GM21717 (cell line): Measurements from ENCODE around the gene TBX3.

Source experiments
- ATAC-seq: cut with Tn5 transposase; IDR thresholded peaks from one replicate; pipeline ENCODE4 v1.9.1; 2021; ENCODE audit warnings: mild to moderate bottlenecking, moderate library complexity; ENCODE audit not compliant: unreplicated experiment

Gene TBX3

GRCh38 chr12:114636723-114637480, 47.1 kb downstream of the TBX3 start:
- no peak for ATAC-seq

DNA sequence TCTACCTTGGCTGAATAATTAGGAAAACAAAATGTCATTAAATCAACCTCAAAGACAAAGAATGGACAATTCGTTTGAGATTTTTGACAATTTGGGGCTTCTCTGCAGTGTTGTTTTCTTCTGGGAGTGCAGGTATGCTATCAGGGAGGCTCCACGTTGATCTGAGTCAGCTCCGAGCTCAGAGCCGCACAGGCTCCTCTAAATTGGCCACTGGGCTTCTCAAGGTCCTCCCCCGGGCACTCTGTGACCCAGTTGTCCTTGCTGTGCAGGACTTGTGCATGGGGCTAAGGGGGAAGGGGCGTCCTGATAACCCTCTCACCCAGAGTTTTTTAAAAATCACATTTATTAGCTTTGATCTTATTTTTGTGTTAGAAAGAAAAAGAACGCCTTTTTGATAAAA, 52.7 kb downstream of the TBX3 start:
- ATAC-seq, result no peak

- no peak for ATAC-seq
Observed at GRCh38 chr12:114628199-114628598, 55.8 kb downstream of the TBX3 start.

- no peak for ATAC-seq
Observed at GRCh38 chr12:114627393-114627792, 56.6 kb downstream of the TBX3 start.

GRCh38 chr12:114625294-114625851, 58.6 kb downstream of the TBX3 start:
- ATAC-seq, result no peak

DNA sequence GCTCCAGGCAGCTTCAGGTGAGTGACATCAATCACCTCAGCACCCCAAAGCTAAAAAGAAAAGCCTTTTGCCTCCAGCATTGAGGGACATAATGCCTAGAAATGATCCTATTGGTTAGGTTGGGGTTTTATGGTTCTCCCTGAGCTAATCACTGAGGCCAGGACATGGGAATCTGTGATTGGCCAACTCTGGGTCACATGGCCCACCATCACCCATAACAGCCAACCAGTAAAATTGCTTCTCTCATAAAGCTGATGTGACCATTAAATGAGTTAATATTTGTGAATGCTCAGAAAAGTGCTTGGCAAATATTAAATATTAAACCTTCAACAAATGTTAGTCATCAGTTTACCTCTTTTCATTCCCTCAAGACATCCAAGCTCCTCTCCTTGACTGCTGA, 60.2 kb downstream of the TBX3 start:
- no peak for ATAC-seq
